ENCODE data around the gene KRT1. TPM values are rescaled to one million over a fixed set of nuclear protein-coding genes. Genes with fewer than 3 reads are reported as not detected.

The KRT1 gene
- total and polyA plus RNA-seq, 10 of the 15 experiments (the other 5 are each of a cell fraction or from before 2014, with no cell fraction given): not detected

GRCh38 chr12:52649066-52649465, 31.1 kb downstream of the KRT1 start:
- POLR2A ChIA-PET: no interaction called here
- CTCF ChIA-PET: no interaction called here
- TF ChIP-seq, protein P1, sequence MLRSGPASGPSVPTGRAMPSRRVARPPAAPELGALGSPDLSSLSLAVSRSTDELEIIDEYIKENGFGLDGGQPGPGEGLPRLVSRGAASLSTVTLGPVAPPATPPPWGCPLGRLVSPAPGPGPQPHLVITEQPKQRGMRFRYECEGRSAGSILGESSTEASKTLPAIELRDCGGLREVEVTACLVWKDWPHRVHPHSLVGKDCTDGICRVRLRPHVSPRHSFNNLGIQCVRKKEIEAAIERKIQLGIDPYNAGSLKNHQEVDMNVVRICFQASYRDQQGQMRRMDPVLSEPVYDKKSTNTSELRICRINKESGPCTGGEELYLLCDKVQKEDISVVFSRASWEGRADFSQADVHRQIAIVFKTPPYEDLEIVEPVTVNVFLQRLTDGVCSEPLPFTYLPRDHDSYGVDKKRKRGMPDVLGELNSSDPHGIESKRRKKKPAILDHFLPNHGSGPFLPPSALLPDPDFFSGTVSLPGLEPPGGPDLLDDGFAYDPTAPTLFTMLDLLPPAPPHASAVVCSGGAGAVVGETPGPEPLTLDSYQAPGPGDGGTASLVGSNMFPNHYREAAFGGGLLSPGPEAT (IDR thresholded peaks at IDR 0.05; ENCODE audit: low read depth): no peak
- no peak for TF ChIP-seq PAX5 (IDR thresholded peaks at IDR 0.05; ENCODE audit: borderline replicate concordance, low read depth, low read length)
- TF ChIP-seq CBX3 (IDR thresholded peaks at IDR 0.05; ENCODE audit: borderline replicate concordance, low read depth): no peak
- TF ChIP-seq, protein P2, sequence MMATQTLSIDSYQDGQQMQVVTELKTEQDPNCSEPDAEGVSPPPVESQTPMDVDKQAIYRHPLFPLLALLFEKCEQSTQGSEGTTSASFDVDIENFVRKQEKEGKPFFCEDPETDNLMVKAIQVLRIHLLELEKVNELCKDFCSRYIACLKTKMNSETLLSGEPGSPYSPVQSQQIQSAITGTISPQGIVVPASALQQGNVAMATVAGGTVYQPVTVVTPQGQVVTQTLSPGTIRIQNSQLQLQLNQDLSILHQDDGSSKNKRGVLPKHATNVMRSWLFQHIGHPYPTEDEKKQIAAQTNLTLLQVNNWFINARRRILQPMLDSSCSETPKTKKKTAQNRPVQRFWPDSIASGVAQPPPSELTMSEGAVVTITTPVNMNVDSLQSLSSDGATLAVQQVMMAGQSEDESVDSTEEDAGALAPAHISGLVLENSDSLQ (IDR thresholded peaks at IDR 0.05): no peak
- no peak for TF ChIP-seq ZBED1 (IDR thresholded peaks at IDR 0.05; ENCODE audit: borderline replicate concordance)
- TF ChIP-seq NR2C1 (IDR thresholded peaks at IDR 0.05): no peak
- no peak for TF ChIP-seq TBL1XR1 (IDR thresholded peaks at IDR 0.05; ENCODE audit: low read depth, low read length)
- no peak for TF ChIP-seq NR2F1 (conservative IDR thresholded peaks at IDR 0.05)
- TF ChIP-seq, protein P3, sequence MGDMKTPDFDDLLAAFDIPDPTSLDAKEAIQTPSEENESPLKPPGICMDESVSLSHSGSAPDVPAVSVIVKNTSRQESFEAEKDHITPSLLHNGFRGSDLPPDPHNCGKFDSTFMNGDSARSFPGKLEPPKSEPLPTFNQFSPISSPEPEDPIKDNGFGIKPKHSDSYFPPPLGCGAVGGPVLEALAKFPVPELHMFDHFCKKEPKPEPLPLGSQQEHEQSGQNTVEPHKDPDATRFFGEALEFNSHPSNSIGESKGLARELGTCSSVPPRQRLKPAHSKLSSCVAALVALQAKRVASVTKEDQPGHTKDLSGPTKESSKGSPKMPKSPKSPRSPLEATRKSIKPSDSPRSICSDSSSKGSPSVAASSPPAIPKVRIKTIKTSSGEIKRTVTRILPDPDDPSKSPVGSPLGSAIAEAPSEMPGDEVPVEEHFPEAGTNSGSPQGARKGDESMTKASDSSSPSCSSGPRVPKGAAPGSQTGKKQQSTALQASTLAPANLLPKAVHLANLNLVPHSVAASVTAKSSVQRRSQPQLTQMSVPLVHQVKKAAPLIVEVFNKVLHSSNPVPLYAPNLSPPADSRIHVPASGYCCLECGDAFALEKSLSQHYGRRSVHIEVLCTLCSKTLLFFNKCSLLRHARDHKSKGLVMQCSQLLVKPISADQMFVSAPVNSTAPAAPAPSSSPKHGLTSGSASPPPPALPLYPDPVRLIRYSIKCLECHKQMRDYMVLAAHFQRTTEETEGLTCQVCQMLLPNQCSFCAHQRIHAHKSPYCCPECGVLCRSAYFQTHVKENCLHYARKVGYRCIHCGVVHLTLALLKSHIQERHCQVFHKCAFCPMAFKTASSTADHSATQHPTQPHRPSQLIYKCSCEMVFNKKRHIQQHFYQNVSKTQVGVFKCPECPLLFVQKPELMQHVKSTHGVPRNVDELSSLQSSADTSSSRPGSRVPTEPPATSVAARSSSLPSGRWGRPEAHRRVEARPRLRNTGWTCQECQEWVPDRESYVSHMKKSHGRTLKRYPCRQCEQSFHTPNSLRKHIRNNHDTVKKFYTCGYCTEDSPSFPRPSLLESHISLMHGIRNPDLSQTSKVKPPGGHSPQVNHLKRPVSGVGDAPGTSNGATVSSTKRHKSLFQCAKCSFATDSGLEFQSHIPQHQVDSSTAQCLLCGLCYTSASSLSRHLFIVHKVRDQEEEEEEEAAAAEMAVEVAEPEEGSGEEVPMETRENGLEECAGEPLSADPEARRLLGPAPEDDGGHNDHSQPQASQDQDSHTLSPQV (IDR thresholded peaks at IDR 0.05): no peak
- TF ChIP-seq SIX5 (IDR thresholded peaks at IDR 0.05; ENCODE audit: low read depth, low read length, severe bottlenecking): no peak
- no peak for TF ChIP-seq WRNIP1 (IDR thresholded peaks at IDR 0.05; ENCODE audit: borderline replicate concordance, low read depth, low read length)
- TF ChIP-seq BCLAF1 (IDR thresholded peaks at IDR 0.05): no peak
- TF ChIP-seq, protein P4, sequence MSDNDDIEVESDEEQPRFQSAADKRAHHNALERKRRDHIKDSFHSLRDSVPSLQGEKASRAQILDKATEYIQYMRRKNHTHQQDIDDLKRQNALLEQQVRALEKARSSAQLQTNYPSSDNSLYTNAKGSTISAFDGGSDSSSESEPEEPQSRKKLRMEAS (IDR thresholded peaks at IDR 0.05; ENCODE audit: low read depth, low read length): no peak
- TF ChIP-seq MYB (IDR thresholded peaks at IDR 0.05; ENCODE audit: borderline replicate concordance, low read depth, low read length): no peak
- no peak for TF ChIP-seq SUPT20H (IDR thresholded peaks at IDR 0.05; ENCODE audit: borderline replicate concordance, control insufficient read depth, low read depth, low read length)

More at GRCh38 chr12:52649066-52649465, 31.1 kb downstream of the KRT1 start:
- no peak overlapping the region for H2AFZ ChIP-seq (ENCODE audit: control insufficient read depth, low read depth, low read length)
- no peak overlapping the region for H3K9ac ChIP-seq (ENCODE audit: control insufficient read depth, insufficient read depth, low read length)
- ATAC-seq: no peak
- WGBS (ENCODE audit: insufficient coverage, insufficient replicate concordance, low lambda C conversion rate, missing lambda C conversion rate): 0% methylated on average over 6 of the region's 6 CpGs
- no peaks in the 10 kb centered on the region for H3K9me3 ChIP-seq (replicated peaks; ENCODE audit: control insufficient read depth, insufficient read depth, low read length)
- H3K4me2 ChIP-seq (ENCODE audit: control insufficient read depth, insufficient read depth): no peak overlapping the region
- FAIRE-seq: no peak
- intact Hi-C loops (cut with micrococcal nuclease; ENCODE audit: unreplicated experiment) (no loop called here), in situ Hi-C loops (cut with MboI) (no loop called here)
- H3K27ac ChIP-seq (ENCODE audit: control insufficient read depth, insufficient read depth): no peak overlapping the region
- H3K4me3 ChIP-seq: no peak overlapping the region
- H3K36me3 ChIP-seq (ENCODE audit: control insufficient read depth in 2 of 2, insufficient read depth in 2 of 2, low read length in 1 of 2): no peaks in the 10 kb centered on the region
- H4K20me1 ChIP-seq (ENCODE audit: control insufficient read depth, insufficient read depth): no peaks in the 10 kb centered on the region; the same call in 1 of the 2 replicates
- BruUV-seq (replicated peaks): no TSS peak
- H3K4me1 ChIP-seq (ENCODE audit: control insufficient read depth, insufficient read depth, low read length): no peaks in the 10 kb centered on the region
- DNase-seq (ENCODE audit: low read depth, low spot score): no peak
- ChIA-PET SMC1A (ENCODE audit: uncharacterized antibody, unreplicated experiment) (no interaction called here), RAD21 (ENCODE audit: unreplicated experiment) (no interaction called here)
- H3K27me3 ChIP-seq (replicated peaks in 1 of 2; ENCODE audit: control insufficient read depth in 2 of 2, insufficient read depth in 2 of 2, low read length in 1 of 2): peaks cover 2 to 3% of the 10 kb centered on the region in 2 experiments; a peak in 2 of 4 replicates
- no peaks in the 10 kb centered on the region for H3K79me2 ChIP-seq (ENCODE audit: control insufficient read depth, insufficient read depth, low read length)

All from GM12878 (cell line).